GM19025 (cell line): ENCODE results near the gene EPHX1.
"Not testable (repeated sequence)": the region's sequence is repeated elsewhere in the genome, so short reads cannot be mapped to it uniquely, and the experiment has no call there.

ENCODE experiments used
- ATAC-seq: cut with Tn5 transposase; IDR thresholded peaks from one replicate; pipeline ENCODE4 v1.9.1; 2021; ENCODE audit warnings: mild to moderate bottlenecking, low read depth, moderate library complexity; ENCODE audit not compliant: unreplicated experiment

Gene EPHX1

GRCh38 chr1:225777058-225777582 is 32.8 kb upstream of the EPHX1 start:
- no peak for ATAC-seq

GRCh38 chr1:225777583-225778336 is 32.2 kb upstream of the EPHX1 start, which contains the start of gene SRP9:
Gene SRP9 (plus strand): TSS chr1:225777826. CDS start chr1:225777941, 115 bp downstream.
- peak; percentile 99 for ATAC-seq

- no peak for ATAC-seq
Observed at GRCh38 chr1:225778337-225778669, 31.6 kb upstream of the EPHX1 start.

- not testable (repeated sequence) for ATAC-seq
Observed at GRCh38 chr1:225779165-225779564, 30.8 kb upstream of the EPHX1 start.

GRCh38 chr1:225780134-225780533 is 29.8 kb upstream of the EPHX1 start:
- no peak for ATAC-seq

- no peak for ATAC-seq
Observed at GRCh38 chr1:225780630-225781029, 29.3 kb upstream of the EPHX1 start.

GRCh38 chr1:225789142-225789541 is 20.8 kb upstream of the EPHX1 start:
- ATAC-seq: not testable (repeated sequence)

- no peak for ATAC-seq
Observed at GRCh38 chr1:225794954-225795353, 15.0 kb upstream of the EPHX1 start.

GRCh38 chr1:225796097-225796496 is 13.8 kb upstream of the EPHX1 start:
- ATAC-seq: not testable (repeated sequence)

GRCh38 chr1:225801146-225801545 is 8.8 kb upstream of the EPHX1 start:
- not testable (repeated sequence) for ATAC-seq

- ATAC-seq: no peak
Observed at GRCh38 chr1:225806249-225806648, 3.7 kb upstream of the EPHX1 start.

- not testable (repeated sequence) for ATAC-seq
Observed at GRCh38 chr1:225806736-225807135, 3.2 kb upstream of the EPHX1 start.

- no peak for ATAC-seq
Observed at GRCh38 chr1:225808136-225808535, 1.8 kb upstream of the EPHX1 start.

- not testable (repeated sequence) for ATAC-seq
Observed at GRCh38 chr1:225810579-225811538, 935 bp downstream of the EPHX1 start.

- ATAC-seq: no peak
Observed at GRCh38 chr1:225811622-225812487, 1.9 kb downstream of the EPHX1 start.

- ATAC-seq: no peak
Observed at GRCh38 chr1:225812488-225813213, 2.7 kb downstream of the EPHX1 start.

- ATAC-seq: no peak
Observed at GRCh38 chr1:225813214-225813964, 3.5 kb downstream of the EPHX1 start.

- no peak for ATAC-seq
Observed at GRCh38 chr1:225814381-225814780, 4.5 kb downstream of the EPHX1 start.

- ATAC-seq: not testable (repeated sequence)
Observed at GRCh38 chr1:225815090-225815489, 5.2 kb downstream of the EPHX1 start.
